B cell (primary cell): ENCODE results near the gene CFAP221. TPM values are rescaled to one million over a fixed set of nuclear protein-coding genes. Genes with fewer than 3 reads are reported as not detected.
"Not testable (repeated sequence)": the region's sequence is repeated elsewhere in the genome, so short reads cannot be mapped to it uniquely, and the experiment has no call there.

Source experiments
- ATAC-seq: fragments of 200-7000 bp; cut with Tn5 transposase; one replicate; pipeline ENCODE4 v1.10.0; 2021; ENCODE audit warnings: low read depth, mild to moderate bottlenecking, moderate number of reproducible peaks, moderate library complexity
- CTCF ChIA-PET: fragments of 350-600 bp; sonication (Branson Sonifier 250); formaldehyde crosslinking; loops from one replicate; lab custom pipeline; 2021; ENCODE audit warnings: antibody characterized with exemption, inconsistent platforms; lab: Charles Lee
- POLR2A ChIA-PET: fragments of 350-600 bp; sonication (Branson Sonifier 250); formaldehyde crosslinking; loops from one replicate; lab custom pipeline; 2021; ENCODE audit warnings: antibody characterized with exemption; lab: Charles Lee
- DNase-seq: peaks from one replicate; pipeline ENCODE4 v3.0.0; 2013
- H2AFZ ChIP-seq: 2 replicates; pipeline ENCODE4 v1.6.1; 2012; ENCODE audit warnings: mild to moderate bottlenecking, low read depth, low read length; ENCODE audit not compliant: insufficient read depth, poor library complexity, severe bottlenecking
- H3K27ac ChIP-seq, 2 donors: 1 replicate in 1 of 2; 2 replicates in 1 of 2; pipeline ENCODE4 v1.5.1; 2012 to 2013; ENCODE audit warnings: low read length in 2 of 2, mild to moderate bottlenecking in 2 of 2, moderate library complexity in 1 of 2
- H3K27me3 ChIP-seq, 4 experiments: fragments of 200-600 bp in 1 of 4; sonication (generic) in 1 of 4; replicated peaks in 1 of 4; 1 replicate in 2 of 4; 2 replicates in 2 of 4; pipeline versions ENCODE4 v1.6.1 to v1.7.0; 2013 to 2016; ENCODE audit warnings: low read length in 3 of 4, mild to moderate bottlenecking in 2 of 4, mixed read lengths in 1 of 4, moderate library complexity in 1 of 4; ENCODE audit not compliant: insufficient read depth in 4 of 4, control insufficient read depth in 3 of 4; ENCODE audit errors: control extremely low read depth in 1 of 4
- H3K36me3 ChIP-seq, 2 experiments: replicated peaks in 1 of 2; 1 replicate in 1 of 2; 2 replicates in 1 of 2; pipeline versions ENCODE4 v1.6.1 to v1.7.1; 2013; ENCODE audit warnings: low read length in 1 of 2; ENCODE audit not compliant: insufficient read depth in 2 of 2, control insufficient read depth in 1 of 2; ENCODE audit errors: control extremely low read depth in 1 of 2, extremely low read depth in 1 of 2
- H3K4me1 ChIP-seq, 2 donors: fragments of 200-600 bp in 1 of 2; sonication (generic) in 1 of 2; 1 replicate in 1 of 2; 2 replicates in 1 of 2; pipeline versions ENCODE4 v1.5.1 to v1.6.1; 2013 to 2017; ENCODE audit warnings: low read length in 2 of 2; ENCODE audit not compliant: control insufficient read depth in 2 of 2, insufficient read depth in 2 of 2
- H3K4me2 ChIP-seq: replicated peaks from 2 replicates; pipeline ENCODE3; 2012; ENCODE audit warnings: mild to moderate bottlenecking, low read depth, low read length; ENCODE audit not compliant: poor library complexity, severe bottlenecking
- H3K4me3 ChIP-seq, 5 experiments: fragments of 200-600 bp in 1 of 5; sonication (generic) in 1 of 5; 1 replicate in 3 of 5; 2 replicates in 2 of 5; pipeline versions ENCODE4 v1.5.1 to v1.7.0; 2011 to 2016; ENCODE audit warnings: low read length in 4 of 5, mild to moderate bottlenecking in 4 of 5, low read depth in 2 of 5, control low read depth in 1 of 5, moderate library complexity in 1 of 5; ENCODE audit not compliant: insufficient read depth in 1 of 5; ENCODE audit errors: control extremely low read depth in 1 of 5, extremely low read depth in 1 of 5
- H3K79me2 ChIP-seq: fragments of 200-600 bp; sonication (generic); one replicate; pipeline ENCODE4 v1.6.0; 2016; ENCODE audit warnings: low read length; ENCODE audit not compliant: control insufficient read depth, insufficient read depth
- H3K9ac ChIP-seq: fragments of 200-600 bp; sonication (generic); 2 replicates; pipeline ENCODE4 v1.6.1; 2017; ENCODE audit warnings: mild to moderate bottlenecking, low read length, moderate library complexity
- H3K9me3 ChIP-seq, 3 donors: one replicate each; pipeline versions ENCODE4 v1.6.1 to v1.7.1; 2013; ENCODE audit warnings: low read length in 2 of 3; ENCODE audit not compliant: control insufficient read depth in 2 of 3, insufficient read depth in 1 of 3; ENCODE audit errors: control extremely low read depth in 1 of 3
- H4K20me1 ChIP-seq: 2 replicates; pipeline ENCODE4 v1.6.0; 2012; ENCODE audit warnings: mild to moderate bottlenecking, low read length; ENCODE audit not compliant: insufficient read depth, control insufficient read depth, poor library complexity, severe bottlenecking
- H3K27ac Mint-ChIP-seq: one replicate; pipeline ENCODE4 v1.8.0; 2021; ENCODE audit warnings: mixed read lengths
- H3K27me3 Mint-ChIP-seq: one replicate; pipeline ENCODE4 v1.8.0; 2021; ENCODE audit warnings: mixed read lengths
- H3K4me1 Mint-ChIP-seq: one replicate; pipeline ENCODE4 v1.8.0; 2021; ENCODE audit warnings: mixed read lengths
- H3K4me3 Mint-ChIP-seq: one replicate; pipeline ENCODE4 v1.8.0; 2021; ENCODE audit warnings: mixed read lengths
- H3K9me3 Mint-ChIP-seq: one replicate; pipeline ENCODE4 v1.8.0; 2022; ENCODE audit warnings: mixed read lengths; ENCODE audit not compliant: insufficient read depth
- CTCF ChIP-seq: fragments of 200-600 bp; IDR thresholded peaks from one replicate; pipeline ENCODE4 v1.8.0; 2022; ENCODE audit warnings: antibody characterized with exemption, mild to moderate bottlenecking
- EZH2 ChIP-seq: IDR thresholded peaks from 2 replicates; pipeline ENCODE4 v1.6.1; 2012; ENCODE audit warnings: borderline replicate concordance, low read depth, mild to moderate bottlenecking, moderate library complexity, low read length; ENCODE audit not compliant: insufficient read depth, poor library complexity, severe bottlenecking
- WGBS: methylation state at CpG from one replicate; pipeline ENCODE4 v1.1.5; 2013; ENCODE audit warnings: missing lambda C conversion rate; ENCODE audit not compliant: insufficient coverage; 5-methylcytosine and 5-hydroxymethylcytosine counted together
- intact Hi-C: fragments of 100-400 bp; cut with micrococcal nuclease; formaldehyde crosslinking; loops from one replicate; pipeline ENCODE4 v1.10.0; 2022
- polyA plus RNA-seq: library from polyadenylated mRNA; depleted of rRNA; stranded (reverse); fragments of >200 nt; gene quantifications from 2 replicates; pipeline ENCODE4 v1.2.3, GENCODE V29; 2012
- total RNA-seq, 2 donors: library from RNA; stranded (reverse); fragments of 120-200 nt in 1 of 2; gene quantifications; 1 replicate in 1 of 2; 2 replicates in 1 of 2; pipeline versions ENCODE4 v1.2.3 to v1.2.4, GENCODE V29; 2013 to 2022

CFAP221 gene
- total and polyA plus RNA-seq, 2 donors (not counting 1 experiment from before 2014, with no cell fraction given): not detected

GRCh38 chr2:119616421-119616820, 72.2 kb downstream of the CFAP221 start:
- H3K4me1 Mint-ChIP-seq: no peaks in the 10 kb centered on the region
- Histone ChIP-seq H3K36me3 (no peaks in the 10 kb centered on the region), H3K4me2 (no peak overlapping the region), H3K79me2 (no peaks in the 10 kb centered on the region), H2AFZ (no peak overlapping the region), H3K27me3 (peaks cover 0 to 12% (median 1%) of the 10 kb centered on the region in 4 experiments), H4K20me1 (no peaks in the 10 kb centered on the region), H3K4me3 (no peak overlapping the region), H3K9me3 (peaks cover 2 to 22% (median 13%) of the 10 kb centered on the region in 3 donors), H3K9ac (no peak overlapping the region), H3K4me1 (no peaks in the 10 kb centered on the region), H3K27ac (no peak overlapping the region)
- no peak overlapping the region for H3K4me3 Mint-ChIP-seq
- H3K27me3 Mint-ChIP-seq: peaks cover 27% of the 10 kb centered on the region
- WGBS: 83% methylated on average over 6 of the region's 6 CpGs
- POLR2A ChIA-PET: no interaction called here
- H3K27ac Mint-ChIP-seq: no peak overlapping the region
- CTCF ChIA-PET: interaction anchor here (1.7 kb wide), 1 partner anchor 24 kb away, joined by 5 read pairs; no protein-coding TSS in a partner anchor
- DNase-seq (no peak), ATAC-seq (no peak)
- TF ChIP-seq EZH2 (no peak), CTCF (no peak)
- H3K9me3 Mint-ChIP-seq: peaks cover 14% of the 10 kb centered on the region
- intact Hi-C loops: no loop called here

DNA sequence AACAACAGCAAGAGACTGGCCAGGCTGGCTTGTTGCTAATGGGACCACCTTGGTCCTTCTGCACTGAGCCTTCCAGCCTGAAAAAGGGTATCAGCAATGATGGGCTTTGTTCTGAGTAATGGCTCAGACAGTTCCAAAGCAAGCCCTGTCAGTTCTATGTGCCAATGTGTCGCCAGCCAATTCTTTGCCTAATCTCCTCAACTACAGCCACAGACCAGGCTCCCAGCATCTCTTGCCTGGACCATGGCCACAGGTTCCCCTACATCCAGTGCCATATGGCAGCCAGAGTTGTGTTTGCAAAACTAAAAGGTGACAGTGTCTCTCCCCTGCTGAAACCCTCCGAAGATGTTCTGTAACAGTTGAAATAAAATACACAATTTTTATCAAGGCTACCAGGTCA, 73.2 kb downstream of the CFAP221 start:
- Histone ChIP-seq H3K79me2 (no peaks in the 10 kb centered on the region), H3K4me2 (no peak overlapping the region), H3K9me3 (peaks cover 2 to 22% (median 13%) of the 10 kb centered on the region in 3 donors), H3K36me3 (no peaks in the 10 kb centered on the region), H3K4me3 (no peak overlapping the region), H3K27me3 (peaks cover 0 to 12% (median 1%) of the 10 kb centered on the region in 4 experiments), H2AFZ (no peak overlapping the region), H3K4me1 (no peaks in the 10 kb centered on the region), H4K20me1 (no peaks in the 10 kb centered on the region), H3K9ac (no peak overlapping the region), H3K27ac (no peak overlapping the region)
- 95% methylated on average over 2 of the region's 2 CpGs for WGBS
- no peak overlapping the region for H3K4me3 Mint-ChIP-seq
- H3K4me1 Mint-ChIP-seq: no peaks in the 10 kb centered on the region
- intact Hi-C loops: no loop called here
- CTCF ChIA-PET: no interaction called here
- peaks cover 14% of the 10 kb centered on the region for H3K9me3 Mint-ChIP-seq
- peaks cover 28% of the 10 kb centered on the region for H3K27me3 Mint-ChIP-seq
- ATAC-seq: no peak
- no peak overlapping the region for H3K27ac Mint-ChIP-seq
- POLR2A ChIA-PET: no interaction called here
- DNase-seq: no peak
- TF ChIP-seq CTCF (no peak), EZH2 (no peak)

DNA sequence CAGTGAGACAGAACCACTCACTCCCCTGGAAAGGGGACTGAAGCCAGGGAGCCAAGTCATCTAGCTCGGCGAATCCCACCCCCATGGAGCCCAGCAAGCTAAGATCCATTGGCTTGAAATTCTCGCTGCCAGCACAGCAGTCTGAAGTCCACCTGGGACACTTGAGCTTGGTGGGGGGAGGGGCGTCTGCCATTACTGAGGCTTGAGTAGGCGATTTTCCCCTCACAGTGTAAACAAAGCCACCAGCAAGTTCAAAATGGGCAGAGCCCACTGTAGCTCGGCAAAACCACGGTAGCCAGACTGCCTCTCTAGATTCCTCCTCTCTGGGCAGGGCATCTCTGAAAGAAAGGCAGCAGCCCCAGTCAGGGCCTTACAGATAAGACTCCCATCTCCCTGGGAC, 74.5 kb downstream of the CFAP221 start:
- H3K4me3 Mint-ChIP-seq, H3K36me3 ChIP-seq, H2AFZ ChIP-seq, H3K4me1 ChIP-seq, H3K4me1 Mint-ChIP-seq, CTCF ChIA-PET, DNase-seq, H3K4me2 ChIP-seq, intact Hi-C loops, H3K9ac ChIP-seq, H3K79me2 ChIP-seq, H3K27ac ChIP-seq, ATAC-seq, H4K20me1 ChIP-seq, POLR2A ChIA-PET, H3K4me3 ChIP-seq, H3K27ac Mint-ChIP-seq: not testable (repeated sequence)
- 80% methylated on average over 5 of the region's 7 CpGs for WGBS
- peaks cover 24% of the 10 kb centered on the region for H3K27me3 Mint-ChIP-seq
- H3K27me3 ChIP-seq: peaks cover 0 to 12% (median 1%) of the 10 kb centered on the region in 4 experiments
- peaks cover 13% of the 10 kb centered on the region for H3K9me3 Mint-ChIP-seq
- H3K9me3 ChIP-seq: peaks cover 2 to 15% (median 8%) of the 10 kb centered on the region in 3 donors
